A673 (cell line): Measurements from ENCODE around the gene CYTH1. TPM values are rescaled to one million over a fixed set of nuclear protein-coding genes. Genes with fewer than 3 reads are reported as not detected.

Experiments used
- BruUV-seq: library from RNA; stranded (reverse); fragments of 400-500 nt; replicated peaks from 2 replicates; lab custom pipeline; 2021; lab: Mats Ljungman, UMichigan
- CTCF ChIA-PET: fragments of 300-600 bp; sonication (Branson Sonifier 250); formaldehyde crosslinking; loops from one replicate; lab custom pipeline; 2022; ENCODE audit warnings: antibody characterized with exemption; lab: Charles Lee
- POLR2A ChIA-PET: fragments of 300-600 bp; sonication (Branson Sonifier 250); formaldehyde crosslinking; loops from one replicate; lab custom pipeline; 2022; ENCODE audit warnings: antibody characterized with exemption; ENCODE audit not compliant: low non-redundant PET; lab: Charles Lee
- DNase-seq: peaks from one replicate; pipeline ENCODE4 v3.0.0-alpha.2; 2015; ENCODE audit warnings: low spot score
- H3K27ac ChIP-seq: fragments of 200-600 bp; sonication (generic); 2 replicates; pipeline ENCODE4 v1.5.1; 2016; ENCODE audit warnings: mixed run types, low read depth, mild to moderate bottlenecking, mixed read lengths, antibody characterized with exemption, low read length; ENCODE audit not compliant: poor library complexity, severe bottlenecking
- H3K27me3 ChIP-seq: fragments of 200-600 bp; sonication (generic); replicated peaks from 2 replicates; pipeline ENCODE4 v1.6.1; 2017; ENCODE audit warnings: mixed run types, low read depth, mild to moderate bottlenecking, mixed read lengths, antibody characterized with exemption, low read length; ENCODE audit not compliant: insufficient read depth, poor library complexity
- H3K36me3 ChIP-seq: fragments of 200-600 bp; sonication (generic); 2 replicates; pipeline ENCODE4 v1.6.1; 2016; ENCODE audit warnings: mixed run types, mild to moderate bottlenecking, mixed read lengths, antibody characterized with exemption, low read length; ENCODE audit not compliant: insufficient read depth, poor library complexity, severe bottlenecking
- H3K4me1 ChIP-seq: fragments of 200-600 bp; sonication (generic); 2 replicates; pipeline ENCODE4 v1.6.1; 2017; ENCODE audit warnings: mixed run types, mild to moderate bottlenecking, mixed read lengths, antibody characterized with exemption, low read length; ENCODE audit not compliant: insufficient read depth, poor library complexity, severe bottlenecking
- H3K4me3 ChIP-seq: fragments of 200-600 bp; sonication (generic); 2 replicates; pipeline ENCODE4 v1.5.1; 2016; ENCODE audit warnings: low read depth, mixed run types, mild to moderate bottlenecking, mixed read lengths, low read length; ENCODE audit not compliant: poor library complexity, severe bottlenecking
- H3K9me3 ChIP-seq: fragments of 200-600 bp; sonication (generic); 2 replicates; pipeline ENCODE4 v1.6.1; 2016; ENCODE audit warnings: mixed run types, low read depth, mild to moderate bottlenecking, mixed read lengths, antibody characterized with exemption, low read length; ENCODE audit not compliant: poor library complexity, severe bottlenecking
- CTCF ChIP-seq: fragments of 300-800, 200-600 bp; sonication (generic); conservative IDR thresholded peaks from 2 replicates; pipeline ENCODE4 v1.5.1; 2017; ENCODE audit warnings: low read depth, mild to moderate bottlenecking, antibody characterized with exemption, low read length, moderate library complexity, mixed read lengths
- EZH2 ChIP-seq: fragments of 200-600 bp; sonication (generic); IDR thresholded peaks from 2 replicates; pipeline ENCODE4 v1.6.1; 2017; ENCODE audit warnings: borderline replicate concordance, low read depth, mild to moderate bottlenecking, mixed read lengths, antibody characterized with exemption, low read length; ENCODE audit not compliant: poor library complexity, severe bottlenecking
- intact Hi-C: fragments of 100-400 bp; cut with micrococcal nuclease; formaldehyde crosslinking; loops from one replicate; pipeline ENCODE4 v1.10.0; 2022; ENCODE audit not compliant: unreplicated experiment
- total RNA-seq: library from RNA; stranded (reverse); gene quantifications from 2 replicates; pipeline ENCODE4 v1.2.3, GENCODE V29; 2021

CYTH1 gene
- total RNA-seq, 1 experiment from 2014 or later: 17.9 TPM

- POLR2A ChIA-PET: no interaction called here
Observed at GRCh38 chr17:78642707-78643106, 139.4 kb downstream of the CYTH1 start.

GRCh38 chr17:78641666-78642065 is 140.4 kb downstream of the CYTH1 start:
- POLR2A ChIA-PET: no interaction called here
- TF ChIP-seq CTCF: no peak
- TF ChIP-seq EZH2: no peak
- no TSS peak for BruUV-seq

More at GRCh38 chr17:78642707-78643106, 139.4 kb downstream of the CYTH1 start:
- Histone ChIP-seq H3K27me3 (no peaks in the 10 kb centered on the region), H3K36me3 (no peaks in the 10 kb centered on the region), H3K4me3 (no peak overlapping the region), H3K9me3 (no peaks in the 10 kb centered on the region), H3K4me1 (no peaks in the 10 kb centered on the region), H3K27ac (no peak overlapping the region)
- no peak for DNase-seq
- TF ChIP-seq CTCF: no peak
- no peak for TF ChIP-seq EZH2
- no TSS peak for BruUV-seq
- intact Hi-C loops: no loop called here
- CTCF ChIA-PET: no interaction called here

GRCh38 chr17:78641243-78641642 is 140.8 kb downstream of the CYTH1 start:
- intact Hi-C loops: no loop called here
- ChIA-PET POLR2A (interaction anchor here (0.7 kb wide), 1 partner anchor 1028 kb away, joined by 10 read pairs; no protein-coding TSS in a partner anchor), CTCF (no interaction called here)
- no TSS peak for BruUV-seq
- H3K4me1 ChIP-seq: no peaks in the 10 kb centered on the region
- H3K36me3 ChIP-seq: no peaks in the 10 kb centered on the region
- TF ChIP-seq CTCF: no peak
- no peak for TF ChIP-seq EZH2
- no peaks in the 10 kb centered on the region for H3K27me3 ChIP-seq
- H3K4me3 ChIP-seq: no peak overlapping the region
- H3K9me3 ChIP-seq: no peaks in the 10 kb centered on the region
- no peak for DNase-seq
- no peak overlapping the region for H3K27ac ChIP-seq

More at GRCh38 chr17:78641666-78642065, 140.4 kb downstream of the CYTH1 start:
- no peaks in the 10 kb centered on the region for H3K36me3 ChIP-seq
- H3K27ac ChIP-seq: no peak overlapping the region
- H3K4me1 ChIP-seq: no peaks in the 10 kb centered on the region
- no peak overlapping the region for H3K4me3 ChIP-seq
- no peaks in the 10 kb centered on the region for H3K27me3 ChIP-seq
- no peaks in the 10 kb centered on the region for H3K9me3 ChIP-seq
- intact Hi-C loops: no loop called here
- DNase-seq: no peak
- CTCF ChIA-PET: no interaction called here
